Natural killer cell (primary cell): ENCODE results near the gene HES5. TPM values are rescaled to one million over a fixed set of nuclear protein-coding genes. Genes with fewer than 3 reads are reported as not detected.

Experiments used
- ATAC-seq, 3 donors: fragments of 150-1000 bp in 2 of 3; fragments of 200-7000 bp in 1 of 3; cut with Tn5 transposase; 1 replicate in 1 of 3; 2 replicates in 2 of 3; pipeline ENCODE4 v1.10.0; 2021; ENCODE audit warnings: mild to moderate bottlenecking in 2 of 3, moderate library complexity in 2 of 3
- DNase-seq, 2 donors: peaks; one replicate each; pipeline versions ENCODE4 v3.0.0 to v3.0.0-alpha.2; 2013 to 2021; ENCODE audit warnings: mixed read lengths in 1 of 2
- H3K27ac ChIP-seq: one replicate; pipeline ENCODE4 v1.5.1; 2013; ENCODE audit warnings: mild to moderate bottlenecking, low read length
- H3K27me3 ChIP-seq: one replicate; pipeline ENCODE4 v1.6.1; 2013; ENCODE audit warnings: low read length; ENCODE audit not compliant: control insufficient read depth, insufficient read depth
- H3K36me3 ChIP-seq: one replicate; pipeline ENCODE4 v1.6.1; 2013; ENCODE audit warnings: low read length; ENCODE audit not compliant: control insufficient read depth, insufficient read depth
- H3K4me1 ChIP-seq: one replicate; pipeline ENCODE4 v1.6.1; 2013; ENCODE audit warnings: low read length; ENCODE audit not compliant: control insufficient read depth, insufficient read depth
- H3K4me3 ChIP-seq: one replicate; pipeline ENCODE4 v1.5.1; 2013; ENCODE audit warnings: low read length
- H3K9me3 ChIP-seq: one replicate; pipeline ENCODE4 v1.6.1; 2013; ENCODE audit warnings: low read length; ENCODE audit not compliant: control insufficient read depth, insufficient read depth
- H3K27ac Mint-ChIP-seq, 2 donors: one replicate each; pipeline ENCODE4 v1.8.0; 2022; ENCODE audit warnings: mild to moderate bottlenecking in 2 of 2, mixed read lengths in 2 of 2, moderate library complexity in 1 of 2
- H3K27me3 Mint-ChIP-seq, 2 donors: one replicate each; pipeline ENCODE4 v1.8.0; 2022; ENCODE audit warnings: low read depth in 2 of 2, mixed read lengths in 2 of 2
- H3K36me3 Mint-ChIP-seq: one replicate; pipeline ENCODE4 v1.8.0; 2022; ENCODE audit warnings: mixed read lengths
- H3K4me1 Mint-ChIP-seq, 2 donors: one replicate each; pipeline ENCODE4 v1.8.0; 2022; ENCODE audit warnings: mixed read lengths in 2 of 2
- H3K4me3 Mint-ChIP-seq: one replicate; pipeline ENCODE4 v1.8.0; 2022; ENCODE audit warnings: mild to moderate bottlenecking, moderate library complexity, mixed read lengths
- H3K9me3 Mint-ChIP-seq, 2 donors: one replicate each; pipeline ENCODE4 v1.8.0; 2022; ENCODE audit warnings: mixed read lengths in 2 of 2
- CTCF ChIP-seq: fragments of 200-600 bp; IDR thresholded peaks from one replicate; pipeline ENCODE4 v1.8.0; 2022; ENCODE audit warnings: antibody characterized with exemption
- WGBS: methylation state at CpG from one replicate; pipeline ENCODE4 v1.1.7; 2013; ENCODE audit warnings: missing lambda C conversion rate; ENCODE audit not compliant: insufficient coverage; 5-methylcytosine and 5-hydroxymethylcytosine counted together
- intact Hi-C: fragments of 100-400 bp; cut with micrococcal nuclease; formaldehyde crosslinking; loops from one replicate; pipeline ENCODE4 v1.14.2; 2022
- total RNA-seq, 4 donors: library from RNA; stranded (reverse); fragments of 120-200 nt in 1 of 4; gene quantifications; one replicate each; pipeline versions ENCODE4 v1.2.3 to v1.2.4, GENCODE V29; 2013 to 2022

The HES5 gene
- total RNA-seq, 3 donors from 2014 or later (not counting 1 experiment from before 2014, with no cell fraction given), result not detected

- ATAC-seq, result no peak
- WGBS, result 94% methylated on average over 19 of the region's 19 CpGs
These were observed 31.4 kb downstream of the HES5 start for GRCh38 chr1:2498648-2499047.

GRCh38 chr1:2497891-2498290, 32.2 kb downstream of the HES5 start:
- H3K4me1 Mint-ChIP-seq, result peaks cover 34 to 54% of the 10 kb centered on the region in 2 donors
- H3K9me3 ChIP-seq, result no peaks in the 10 kb centered on the region
- no peaks in the 10 kb centered on the region for H3K27me3 ChIP-seq
- peak overlapping the region in 1 of 2 donors; percentile 54 for H3K27ac Mint-ChIP-seq
- H3K27ac ChIP-seq, result no peak overlapping the region
- no peaks in the 10 kb centered on the region for H3K9me3 Mint-ChIP-seq
- peaks cover 87% of the 10 kb centered on the region for H3K4me1 ChIP-seq
- H3K27me3 Mint-ChIP-seq, result no peaks in the 10 kb centered on the region
- ATAC-seq, result no peak
- DNase-seq, result no peak
- WGBS, result 63% methylated on average over 4 of the region's 4 CpGs
- no peak overlapping the region for H3K4me3 Mint-ChIP-seq
- TF ChIP-seq CTCF, result no peak
- H3K36me3 ChIP-seq, result no peaks in the 10 kb centered on the region
- intact Hi-C loops, result no loop called here
- H3K36me3 Mint-ChIP-seq, result no peaks in the 10 kb centered on the region
- no peak overlapping the region for H3K4me3 ChIP-seq

More at GRCh38 chr1:2498648-2499047, 31.4 kb downstream of the HES5 start:
- H3K9me3 ChIP-seq, result no peaks in the 10 kb centered on the region
- H3K36me3 Mint-ChIP-seq, result no peaks in the 10 kb centered on the region
- H3K9me3 Mint-ChIP-seq, result no peaks in the 10 kb centered on the region
- peaks cover 27 to 46% of the 10 kb centered on the region in 2 donors for H3K4me1 Mint-ChIP-seq
- intact Hi-C loops, result no loop called here
- no peak overlapping the region for H3K27ac ChIP-seq
- H3K4me3 ChIP-seq, result no peak overlapping the region
- no peak for TF ChIP-seq CTCF
- H3K4me3 Mint-ChIP-seq, result no peak overlapping the region
- no peak for DNase-seq
- H3K27me3 ChIP-seq, result no peaks in the 10 kb centered on the region
- peaks cover 80% of the 10 kb centered on the region for H3K4me1 ChIP-seq
- H3K27me3 Mint-ChIP-seq, result no peaks in the 10 kb centered on the region
- H3K36me3 ChIP-seq, result no peaks in the 10 kb centered on the region
- H3K27ac Mint-ChIP-seq, result peak overlapping the region in 1 of 2 donors; percentile 85

GRCh38 chr1:2496746-2497145, 33.3 kb downstream of the HES5 start:
- no peak overlapping the region for H3K4me3 Mint-ChIP-seq
- H3K36me3 Mint-ChIP-seq, result no peaks in the 10 kb centered on the region
- H3K27me3 Mint-ChIP-seq, result no peaks in the 10 kb centered on the region
- no peak for TF ChIP-seq CTCF
- no peaks in the 10 kb centered on the region for H3K9me3 Mint-ChIP-seq
- intact Hi-C loops, result no loop called here
- Histone ChIP-seq H3K4me3 (no peak overlapping the region), H3K4me1 (peaks cover 96% of the 10 kb centered on the region), H3K9me3 (no peaks in the 10 kb centered on the region), H3K36me3 (no peaks in the 10 kb centered on the region), H3K27me3 (no peaks in the 10 kb centered on the region), H3K27ac (peak overlapping the region; percentile 51)
- no peak for DNase-seq
- WGBS, result 93% methylated on average over 26 of the region's 26 CpGs
- ATAC-seq, result no peak
- H3K4me1 Mint-ChIP-seq, result peaks cover 34 to 55% of the 10 kb centered on the region in 2 donors
- peak overlapping the region; percentile 84 to 90 for H3K27ac Mint-ChIP-seq

GRCh38 chr1:2496087-2496622, 33.9 kb downstream of the HES5 start:
- Histone ChIP-seq H3K4me1 (peaks cover 90% of the 10 kb centered on the region), H3K27ac (peak overlapping the region; percentile 51), H3K36me3 (no peaks in the 10 kb centered on the region), H3K27me3 (no peaks in the 10 kb centered on the region), H3K4me3 (no peak overlapping the region), H3K9me3 (no peaks in the 10 kb centered on the region)
- H3K27me3 Mint-ChIP-seq, result no peaks in the 10 kb centered on the region
- H3K27ac Mint-ChIP-seq, result peak overlapping the region; percentile 84 to 90
- DNase-seq (peak; percentile 45 to 65), ATAC-seq (peak; percentile 54 to 76 (median 64))
- H3K4me1 Mint-ChIP-seq, result peaks cover 34 to 53% of the 10 kb centered on the region in 2 donors
- peak overlapping the region; percentile 56 for H3K4me3 Mint-ChIP-seq
- H3K9me3 Mint-ChIP-seq, result no peaks in the 10 kb centered on the region
- intact Hi-C loops, result no loop called here
- 50% methylated on average over 28 of the region's 28 CpGs for WGBS
- no peak for TF ChIP-seq CTCF
- no peaks in the 10 kb centered on the region for H3K36me3 Mint-ChIP-seq
